Right renal pelvis (tissue), 4 donors: ENCODE results near the gene SOX30. TPM values are rescaled to one million over a fixed set of nuclear protein-coding genes. Genes with fewer than 3 reads are reported as not detected.
"Not testable (repeated sequence)": the region's sequence is repeated elsewhere in the genome, so short reads cannot be mapped to it uniquely, and the experiment has no call there.

Source experiments
- DNase-seq, 4 donors: peaks; one replicate each; pipeline ENCODE4 v3.0.0-alpha.2; 2013; ENCODE audit warnings: low read depth in 4 of 4, low spot score in 3 of 4, missing footprints in 1 of 4
- polyA plus RNA-seq, 4 donors: library from polyadenylated mRNA; unstranded; fragments of 120-200 nt; gene quantifications; one replicate each; pipeline ENCODE4 v1.2.1, GENCODE V29; 2013; ENCODE audit not compliant: insufficient read length in 4 of 4

The SOX30 gene
- under 1 TPM; 0.44 to 0.87 (median 0.59) TPM for polyA plus RNA-seq

GRCh38 chr5:157652377-157652692 is at the start of gene SOX30:
SOX30 (minus strand) TSS chr5:157652438; CDS start chr5:157652078, 360 bp downstream.
- DNase-seq = no peak

DNA sequence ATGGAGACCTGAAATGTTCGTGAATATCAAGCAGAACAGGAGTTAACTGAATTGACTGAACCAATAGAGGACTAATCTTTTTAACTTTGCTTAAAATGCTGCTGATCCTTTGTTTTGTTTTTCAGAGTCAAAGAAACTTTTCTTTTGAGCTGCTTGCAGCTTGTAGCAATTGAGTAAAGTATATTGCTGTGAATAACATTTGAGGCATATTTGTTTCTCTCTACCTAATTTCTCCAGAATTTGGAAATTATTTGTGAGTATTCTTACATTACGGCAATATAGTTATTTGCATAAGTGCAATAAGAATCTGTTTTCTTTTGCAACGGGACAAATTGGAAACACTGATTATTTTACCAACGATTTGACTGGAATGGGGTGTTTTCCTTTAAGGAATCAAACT is 46.4 kb upstream of the SOX30 start:
- not testable (repeated sequence) for DNase-seq

GRCh38 chr5:157696154-157696553 is 43.9 kb upstream of the SOX30 start:
- not testable (repeated sequence) for DNase-seq

- DNase-seq = not testable (repeated sequence)
These were observed 41.6 kb upstream of the SOX30 start for GRCh38 chr5:157693816-157694215.

DNA sequence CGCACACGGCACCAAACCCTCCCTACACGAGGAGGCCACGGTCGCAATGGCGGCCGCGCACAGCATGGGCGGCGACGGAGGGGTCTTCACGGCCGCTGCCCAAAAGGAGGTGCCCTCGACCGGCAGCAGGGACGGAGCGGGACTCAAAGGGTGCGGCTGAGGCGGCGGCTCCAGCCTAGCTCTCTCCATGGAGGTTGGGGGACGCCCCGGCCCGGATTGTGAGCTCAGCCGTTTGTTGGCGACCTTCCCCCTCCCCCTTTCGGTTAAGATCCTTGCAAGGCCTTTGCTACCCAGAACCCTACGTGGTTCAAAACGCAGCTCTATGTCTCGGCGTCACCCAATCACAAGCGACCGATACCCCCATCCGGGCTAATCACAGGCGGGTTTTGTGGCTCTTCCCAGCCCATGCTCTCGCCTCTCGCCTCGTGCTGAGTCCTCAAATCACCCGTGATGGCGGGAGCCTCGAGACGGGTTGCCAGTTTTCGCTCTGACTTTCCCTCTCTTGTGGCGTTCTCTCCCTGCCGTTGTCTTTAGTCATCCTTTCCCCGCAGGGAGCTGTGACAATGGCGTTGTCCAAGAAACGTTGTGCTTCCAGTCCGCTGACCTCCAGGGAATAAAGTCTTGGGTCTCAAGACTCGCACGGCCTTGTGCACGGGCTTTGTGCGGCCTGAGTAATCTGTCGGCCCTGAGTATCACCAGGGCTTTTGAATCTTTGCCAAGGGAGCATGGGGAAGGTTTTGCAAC is 38.6 kb upstream of the SOX30 start:
- no peak for DNase-seq

- DNase-seq = no peak
These were observed 37.9 kb upstream of the SOX30 start for GRCh38 chr5:157689942-157690689.

DNA sequence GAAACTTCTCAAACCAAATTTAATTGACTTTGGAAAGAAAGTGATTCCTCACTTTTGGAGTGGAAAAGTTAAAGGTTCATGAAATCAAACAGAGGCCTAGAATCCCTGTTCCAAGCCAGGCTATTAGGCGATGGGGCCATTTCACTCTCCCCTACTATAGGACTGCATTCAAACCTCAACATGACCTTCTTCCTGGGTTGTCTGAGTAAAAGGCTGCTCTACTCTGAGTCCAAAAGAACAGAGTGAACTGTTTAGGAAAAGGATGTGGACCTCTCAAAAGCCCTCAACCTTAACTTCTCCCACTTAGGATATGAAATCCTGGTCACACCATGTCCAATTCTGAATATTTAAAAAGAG is 34.9 kb upstream of the SOX30 start:
- no peak for DNase-seq

- DNase-seq = not testable (repeated sequence)
These were observed 34.3 kb upstream of the SOX30 start for GRCh38 chr5:157686276-157687197.

DNA sequence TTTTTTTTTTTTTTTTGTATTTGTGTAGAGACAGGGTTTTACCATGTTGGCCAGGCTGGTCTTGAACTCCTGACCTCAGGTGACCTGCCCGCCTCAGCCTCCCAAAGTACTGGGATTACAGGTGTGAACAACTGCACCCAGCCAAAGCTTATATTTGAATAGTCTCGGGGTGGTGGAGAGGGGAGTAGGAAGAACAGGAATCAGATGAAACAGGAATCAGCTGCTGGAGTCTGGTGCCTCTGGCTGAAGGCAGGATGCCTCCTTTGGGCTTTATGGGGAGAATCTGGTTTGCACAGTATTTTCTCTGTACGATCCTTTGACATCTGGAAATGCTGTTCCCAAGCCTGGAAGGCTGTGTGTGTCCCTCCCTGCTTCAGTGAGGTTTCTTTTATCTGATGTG is 30.0 kb upstream of the SOX30 start:
- no peak for DNase-seq

DNA sequence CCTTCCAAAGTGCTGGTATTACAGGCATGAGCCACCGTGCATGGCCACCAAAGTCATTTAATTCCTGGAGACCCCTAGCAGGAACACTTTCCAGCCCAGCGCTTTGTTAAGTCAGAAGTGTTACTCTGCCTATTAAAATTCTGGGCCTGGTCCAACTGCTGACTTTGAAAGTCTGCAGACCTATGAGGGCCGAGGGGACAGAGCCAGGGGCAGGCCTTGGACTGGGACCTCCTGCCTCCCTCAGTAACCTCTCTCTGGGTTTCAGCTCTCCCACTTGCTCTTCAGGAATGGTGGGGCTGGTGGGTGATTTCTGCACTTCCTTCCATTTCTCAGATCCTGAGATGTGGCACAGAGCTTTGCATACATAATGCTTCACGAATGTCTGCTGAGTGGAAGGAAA is 28.8 kb upstream of the SOX30 start:
- DNase-seq = no peak

- DNase-seq = no peak
These were observed 28.0 kb upstream of the SOX30 start for GRCh38 chr5:157680239-157680638.

GRCh38 chr5:157679801-157680200 is 27.6 kb upstream of the SOX30 start:
- no peak for DNase-seq

DNA sequence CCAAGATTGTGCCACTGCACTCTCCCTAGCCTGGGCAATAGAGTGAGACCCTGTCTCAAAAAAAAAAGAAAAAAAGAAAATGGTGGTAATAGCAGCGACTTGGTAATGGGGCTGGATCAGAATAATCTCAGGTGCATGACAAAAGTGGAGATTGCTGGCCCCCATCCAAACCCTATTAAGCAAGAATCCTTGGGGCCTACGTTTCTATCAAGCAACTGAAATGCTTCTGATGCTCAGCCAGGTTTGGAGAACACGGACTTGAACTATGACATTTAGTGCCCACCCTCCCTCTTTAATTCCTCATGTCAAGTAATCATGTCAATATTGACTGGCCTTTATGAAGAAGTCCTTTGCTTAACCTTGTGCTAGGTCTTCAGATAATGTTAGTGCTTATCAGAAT is 25.7 kb upstream of the SOX30 start:
- DNase-seq = no peak

- not testable (repeated sequence) for DNase-seq
These were observed 22.1 kb upstream of the SOX30 start for GRCh38 chr5:157674351-157674750.

DNA sequence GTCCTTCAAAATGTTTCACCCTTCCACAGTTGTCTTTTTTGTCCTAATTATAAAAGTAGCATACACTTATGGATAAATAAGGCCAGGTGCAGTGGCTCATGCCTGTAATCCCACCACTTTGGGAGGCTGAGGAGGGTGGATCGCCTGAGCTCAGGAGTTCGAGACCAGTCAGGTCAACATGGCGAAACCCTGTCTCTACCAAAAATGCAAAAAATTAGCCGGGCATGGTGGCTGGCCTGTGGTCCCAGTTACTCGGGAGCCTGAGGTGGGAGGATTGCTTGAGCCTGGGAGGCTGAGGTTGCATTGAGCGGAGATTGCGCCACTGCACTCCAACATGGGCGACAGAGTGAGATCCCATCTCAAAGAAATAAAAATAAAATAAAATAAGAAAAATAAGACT is 20.7 kb upstream of the SOX30 start:
- DNase-seq = no peak

DNA sequence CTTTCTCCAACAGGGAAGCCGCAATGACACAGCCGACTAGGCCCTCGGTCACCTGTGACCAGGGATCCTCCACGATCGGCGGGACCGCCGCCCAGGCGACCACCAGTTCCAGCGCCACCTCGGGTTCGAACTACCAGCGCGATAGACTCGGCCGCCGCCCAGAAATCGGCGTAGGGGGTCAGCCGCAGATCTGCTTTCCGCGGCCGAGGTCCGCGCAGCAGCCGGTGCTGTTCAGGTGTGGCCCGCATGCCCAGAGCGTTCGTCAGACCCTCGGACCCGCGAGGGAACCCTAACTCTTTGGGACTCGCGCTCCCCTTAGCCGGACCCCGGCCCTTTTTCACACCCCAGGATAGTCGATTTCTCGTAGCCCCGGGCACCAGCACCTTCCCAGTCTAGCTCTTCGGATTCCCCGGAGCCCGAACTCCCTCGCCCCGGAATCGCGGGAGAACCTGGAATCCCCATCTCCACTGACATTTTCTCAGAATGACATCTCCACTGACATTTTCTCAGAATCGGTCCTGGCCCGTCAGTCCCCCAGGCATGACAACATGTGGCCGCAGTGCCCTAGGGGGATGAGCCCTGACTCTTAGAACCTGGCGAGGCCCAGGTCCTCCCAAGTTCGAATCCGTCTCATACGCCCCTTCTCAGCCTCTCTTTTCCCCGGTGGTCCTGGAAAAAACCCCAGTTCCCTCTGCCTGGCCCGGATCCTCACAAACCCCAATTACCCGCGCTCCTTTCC is 19.5 kb upstream of the SOX30 start:
- DNase-seq = no peak

DNA sequence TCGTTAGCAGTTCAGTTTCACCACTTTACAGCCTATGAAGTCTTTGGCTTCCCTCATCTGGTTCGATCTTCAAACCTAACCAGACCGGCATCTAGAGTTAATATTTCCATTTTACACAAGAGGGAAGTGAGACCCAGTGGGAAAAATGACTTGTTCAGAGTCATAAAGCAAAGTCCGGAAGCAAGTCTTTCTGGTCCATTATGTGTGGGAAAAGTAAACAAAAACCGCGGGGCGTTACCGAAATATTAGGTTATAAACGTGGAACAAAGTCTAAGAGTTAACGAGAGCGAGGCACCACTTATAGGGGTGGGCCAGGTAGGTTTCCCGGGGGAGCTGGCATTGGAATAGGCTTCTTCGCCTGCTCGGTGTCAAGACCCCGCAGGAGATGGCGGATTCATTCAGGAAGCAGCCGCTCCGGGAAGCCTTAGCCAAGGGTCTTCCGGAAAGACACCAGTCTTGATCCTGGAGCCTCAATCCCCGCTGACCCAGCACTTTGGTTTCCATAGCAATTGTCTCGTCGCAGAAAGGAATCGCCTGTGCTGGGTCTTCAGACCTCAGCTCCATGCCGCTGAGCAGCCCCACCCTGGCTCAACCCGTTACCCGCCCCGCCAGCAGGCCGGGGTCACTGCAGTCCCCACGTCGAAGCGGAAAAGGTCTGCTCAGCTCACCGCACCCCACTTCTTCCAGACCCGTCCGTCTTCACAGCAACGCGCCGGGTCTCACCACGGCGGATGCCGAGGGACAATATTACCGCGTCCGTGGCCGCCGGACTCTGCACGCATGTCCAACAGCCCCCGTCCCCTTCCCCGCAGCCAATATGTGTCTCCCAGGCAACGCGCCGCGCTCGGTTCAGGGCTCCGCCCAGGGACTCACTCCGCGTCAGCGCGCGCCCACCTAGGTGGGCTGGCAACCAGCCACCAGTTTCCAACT is 18.7 kb upstream of the SOX30 start, which contains the start of gene C5orf52:
Gene C5orf52 (plus strand): TSS at position 872 of the 930 bp plus-strand sequence. CDS start 82 bp downstream, outside the sequence.
- DNase-seq = peak in 2 of 4 donors; percentile 31 to 44

DNA sequence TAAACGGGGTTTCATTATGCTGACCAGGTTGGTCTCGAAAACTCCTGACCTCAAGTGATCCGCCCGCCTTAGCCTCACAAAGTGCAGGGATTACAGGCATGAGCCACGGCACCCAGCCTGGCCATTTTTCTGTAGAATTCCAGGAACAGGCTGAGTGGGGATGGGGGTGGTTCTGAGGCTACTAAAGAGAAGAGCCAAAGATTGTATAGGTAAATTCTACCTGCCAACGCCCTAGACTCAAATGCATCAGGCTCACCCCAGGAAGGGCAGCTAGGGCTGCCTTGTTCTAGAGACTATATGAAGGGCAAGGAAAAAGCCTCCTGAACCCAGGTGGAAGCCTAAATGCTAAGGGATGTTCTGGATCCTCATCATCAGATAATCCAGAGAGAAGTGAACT is 17.5 kb upstream of the SOX30 start:
- no peak for DNase-seq

GRCh38 chr5:157668356-157668755 is 16.1 kb upstream of the SOX30 start:
- DNase-seq = no peak
